ENCODE data around the gene SLC23A2.
"Not testable (repeated sequence)": the region's sequence is repeated elsewhere in the genome, so short reads cannot be mapped to it uniquely, and the experiment has no call there.

The SLC23A2 gene

GRCh38 chr20:5008759-5009158, 7.4 kb upstream of the SLC23A2 start:
- DNase-seq (ENCODE audit: low read depth) = peak; percentile 30

DNA sequence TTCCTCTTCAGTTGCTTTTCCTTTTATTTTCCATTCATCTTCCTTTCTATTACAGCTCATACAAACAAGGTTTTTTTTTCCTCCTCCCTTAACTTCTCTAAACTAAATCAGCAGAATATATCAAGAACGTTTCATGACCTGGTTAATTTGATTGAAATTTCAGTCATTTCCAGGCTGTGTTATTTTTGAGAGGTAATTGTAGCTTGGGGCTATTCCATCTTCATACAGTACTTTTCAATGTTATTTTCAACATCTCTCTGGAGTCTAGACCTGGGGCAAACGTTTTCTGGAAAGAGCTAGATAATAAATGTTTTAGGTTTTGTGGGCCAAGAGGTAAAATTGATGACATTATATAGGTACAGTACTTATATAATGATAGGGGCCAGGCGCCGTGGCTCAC, 4.0 kb upstream of the SLC23A2 start:
- DNase-seq (ENCODE audit: low read depth) = no peak

- not testable (repeated sequence) for DNase-seq (ENCODE audit: low read depth)
Observed at GRCh38 chr20:5004825-5005224, 3.5 kb upstream of the SLC23A2 start.

DNA sequence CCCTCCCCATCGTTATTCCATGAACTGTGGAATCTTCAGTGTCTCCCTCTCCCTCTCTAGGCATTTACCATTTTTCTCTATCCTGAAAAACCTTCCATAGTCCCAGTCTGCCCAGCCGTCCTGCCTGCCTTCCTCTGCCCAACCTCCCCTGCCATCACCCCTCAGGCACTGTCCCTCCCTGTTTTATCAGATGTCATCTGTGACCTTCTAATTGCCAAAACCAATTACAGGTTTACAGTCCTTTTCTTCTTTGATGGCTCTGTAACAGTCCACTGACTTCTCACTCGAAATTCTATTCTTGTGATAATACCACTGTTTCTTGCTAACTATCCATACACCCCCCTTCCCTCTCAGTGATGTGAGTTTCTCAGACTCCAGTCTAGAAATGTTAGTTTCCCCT, 2.3 kb upstream of the SLC23A2 start:
- DNase-seq (ENCODE audit: low read depth) = no peak

DNA sequence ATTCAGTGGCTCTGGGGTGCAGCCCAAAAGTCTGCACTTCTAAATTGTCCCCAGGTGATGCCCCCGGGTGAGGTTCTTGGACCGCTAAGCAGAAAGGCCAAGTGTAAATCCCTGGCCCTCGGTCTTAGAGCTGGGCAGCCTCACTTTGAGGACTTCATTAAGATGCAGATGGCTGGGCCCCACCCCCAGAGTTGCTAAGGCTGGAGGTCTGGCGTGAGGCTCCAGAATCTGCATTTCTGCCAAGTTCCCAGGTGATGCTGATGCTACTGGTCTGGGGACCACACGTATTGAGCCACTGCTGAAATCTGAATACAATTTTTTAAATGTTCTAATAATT, 735 bp upstream of the SLC23A2 start:
- no peak for DNase-seq (ENCODE audit: low read depth)

- peak; percentile 28 for DNase-seq (ENCODE audit: low read depth)
Observed at GRCh38 chr20:5000263-5001173, 792 bp downstream of the SLC23A2 start.

- no peak for DNase-seq (ENCODE audit: low read depth)
Observed at GRCh38 chr20:4999788-5000187, 1.5 kb downstream of the SLC23A2 start.

- DNase-seq (ENCODE audit: low read depth) = peak; percentile 19
Observed at GRCh38 chr20:4998160-4998651, 3.1 kb downstream of the SLC23A2 start.

- DNase-seq (ENCODE audit: low read depth) = peak; percentile 47
Observed at GRCh38 chr20:4997222-4997621, 4.1 kb downstream of the SLC23A2 start.

DNA sequence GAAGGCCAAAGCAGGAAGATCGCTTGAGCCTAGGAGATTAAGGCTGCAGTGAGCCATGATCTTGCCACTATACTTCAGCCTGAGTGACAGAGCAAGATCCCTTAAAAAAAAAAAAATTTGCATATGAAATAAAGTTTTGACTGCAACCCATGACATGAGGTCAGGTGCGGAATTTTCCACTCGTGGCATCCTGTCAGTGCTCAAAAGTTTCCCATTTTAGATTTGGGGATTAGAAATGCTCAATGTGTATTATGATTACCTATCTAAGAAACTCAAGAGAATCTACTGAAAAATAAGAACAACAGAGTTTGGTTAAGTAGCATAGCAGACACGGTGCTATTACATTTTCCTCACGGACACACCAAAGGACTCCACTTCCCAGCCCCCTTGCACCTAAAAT, 11.7 kb downstream of the SLC23A2 start:
- DNase-seq (ENCODE audit: low read depth) = no peak

- no peak for DNase-seq (ENCODE audit: low read depth)
Observed at GRCh38 chr20:4987130-4987529, 14.2 kb downstream of the SLC23A2 start.

DNA sequence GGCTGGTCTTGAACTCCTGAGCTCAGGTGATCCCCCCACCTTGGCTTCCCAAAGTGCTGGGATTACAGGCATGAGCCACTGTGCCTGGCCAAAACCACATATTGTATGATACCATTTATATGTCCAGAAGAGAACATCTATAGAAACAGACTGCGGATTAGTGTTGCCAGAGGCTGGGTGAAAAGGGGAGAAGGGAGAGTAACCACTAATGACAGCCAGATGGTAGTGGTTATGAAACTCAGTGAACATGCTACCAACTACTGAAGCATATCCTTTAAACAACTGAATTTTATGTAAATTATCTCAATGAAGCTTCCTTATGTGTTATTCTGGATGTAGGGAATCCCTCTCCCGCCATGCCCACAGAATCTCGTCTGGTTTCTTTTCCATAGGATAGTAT, 15.7 kb downstream of the SLC23A2 start:
- DNase-seq (ENCODE audit: low read depth) = no peak

GRCh38 chr20:4982281-4982680, 19.0 kb downstream of the SLC23A2 start:
- no peak for DNase-seq (ENCODE audit: low read depth)

GRCh38 chr20:4979841-4980410, 21.4 kb downstream of the SLC23A2 start:
- no peak for DNase-seq (ENCODE audit: low read depth)

DNA sequence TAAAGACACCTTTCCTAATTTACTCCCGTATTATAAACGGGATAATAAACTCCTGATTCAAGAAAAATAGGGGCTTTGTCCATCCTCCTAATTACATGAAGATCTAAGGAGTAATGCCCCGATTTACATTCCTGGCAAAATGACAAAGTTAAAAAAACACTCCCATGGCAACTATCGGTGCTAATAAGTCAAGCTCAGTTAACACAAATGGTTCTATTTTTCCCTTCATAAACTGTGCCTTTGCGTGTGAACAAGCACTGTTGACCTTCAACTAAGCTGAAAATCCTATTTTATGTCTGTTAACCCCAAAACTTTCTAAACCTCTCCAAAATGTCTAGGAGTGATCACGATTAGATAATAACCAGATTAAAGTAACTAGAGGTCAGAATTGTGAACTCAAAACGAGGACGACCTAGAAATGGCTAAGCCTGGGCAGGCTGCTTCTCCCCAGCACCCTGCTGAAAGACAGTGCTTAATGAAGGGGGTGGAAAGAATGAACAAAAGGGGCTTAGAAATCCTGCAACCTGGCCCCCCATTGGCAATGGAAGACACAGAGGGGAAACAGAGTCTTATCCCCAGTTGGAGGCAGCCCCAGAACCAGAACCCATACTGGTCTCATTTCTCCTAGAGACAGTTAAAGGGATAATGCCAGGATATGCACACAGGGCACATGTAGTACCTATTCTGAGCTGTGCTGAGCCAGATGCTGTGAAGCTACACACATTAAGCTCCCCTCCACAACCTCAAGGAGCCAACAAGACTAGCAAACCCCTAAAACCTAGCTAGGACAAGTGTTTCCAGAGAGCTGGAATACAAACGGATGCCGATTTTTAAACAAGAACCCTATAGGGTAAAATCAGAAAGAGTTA, 23.0 kb downstream of the SLC23A2 start:
- no peak for DNase-seq (ENCODE audit: low read depth)

GRCh38 chr20:4976014-4976413, 25.3 kb downstream of the SLC23A2 start:
- not testable (repeated sequence) for DNase-seq (ENCODE audit: low read depth)

DNA sequence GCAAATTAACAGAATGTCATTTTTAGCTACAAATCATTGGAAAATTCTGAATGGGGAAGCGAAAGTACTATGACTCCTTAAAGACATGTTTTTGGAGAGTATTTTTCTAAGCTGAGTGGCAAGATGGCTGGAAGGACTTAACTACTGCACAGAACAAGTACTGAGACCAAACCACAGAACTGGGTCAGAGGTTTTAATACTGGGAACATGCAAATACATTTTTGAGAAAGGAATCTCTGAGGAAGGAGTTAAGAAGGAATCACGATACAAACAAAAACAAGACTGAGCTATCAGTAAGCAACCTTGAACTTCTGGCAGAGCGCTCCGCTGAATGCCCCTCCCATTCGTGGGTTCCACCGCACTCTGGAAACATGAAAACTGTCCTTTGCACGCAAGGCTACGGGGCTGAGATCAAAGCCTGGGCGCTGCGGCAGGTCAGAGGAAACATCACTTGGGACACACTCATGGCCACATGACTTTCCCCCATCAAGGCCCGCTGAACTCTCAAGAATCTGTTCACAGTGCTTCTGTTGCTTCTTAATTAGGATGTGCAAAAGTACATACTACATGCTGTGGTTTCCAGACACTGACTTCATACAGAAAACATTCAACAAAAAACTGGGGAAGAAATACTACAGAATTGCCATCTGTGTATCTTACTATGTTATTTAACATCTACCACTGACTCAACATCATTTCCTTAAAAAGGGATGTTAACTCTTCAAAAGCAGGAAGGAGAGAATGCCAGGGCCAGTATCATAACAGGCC, 27.8 kb downstream of the SLC23A2 start:
- peak; percentile 70 for DNase-seq (ENCODE audit: low read depth)

DNA sequence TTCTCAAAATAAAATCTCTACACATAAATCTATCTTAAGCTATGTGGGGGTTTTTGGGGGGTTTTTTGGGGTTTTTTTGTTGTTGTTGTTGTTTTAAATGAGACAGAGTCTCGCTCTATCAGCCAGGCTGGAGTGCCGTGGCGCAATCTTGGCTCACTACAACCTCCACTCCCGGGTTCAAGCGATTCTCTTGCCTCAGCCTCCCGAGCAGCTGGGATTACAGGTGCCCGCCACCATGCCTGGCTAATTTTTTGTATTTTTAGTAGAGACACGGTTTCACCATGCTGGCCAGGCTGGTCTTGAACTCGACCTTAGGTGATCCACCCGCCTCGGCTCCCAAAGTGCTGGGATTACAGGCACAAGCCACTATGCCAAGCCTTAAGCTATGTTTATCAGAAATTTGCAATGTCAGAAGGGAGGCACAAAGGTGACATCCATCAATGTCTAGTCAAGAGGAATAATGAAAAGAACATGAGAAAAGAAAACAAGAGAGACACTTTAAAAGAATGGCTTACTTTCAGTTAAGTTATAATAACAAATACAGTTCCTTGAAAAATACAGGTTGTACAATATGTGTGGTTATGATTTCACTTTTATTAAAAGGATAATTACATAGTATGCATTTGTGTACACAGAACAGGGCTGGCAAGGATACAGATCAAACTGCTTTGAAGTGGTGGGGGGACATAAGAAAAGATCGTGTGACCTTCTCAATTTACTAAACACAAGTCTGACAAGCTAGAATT, 28.6 kb downstream of the SLC23A2 start:
- DNase-seq (ENCODE audit: low read depth) = no peak

- no peak for DNase-seq (ENCODE audit: low read depth)
Observed at GRCh38 chr20:4971064-4971463, 30.2 kb downstream of the SLC23A2 start.

GRCh38 chr20:4967752-4968477, 33.4 kb downstream of the SLC23A2 start:
- no peak for DNase-seq (ENCODE audit: low read depth)

Data from ELR (cell line).